ENCODE results near the gene MLF2.

The MLF2 gene

GRCh38 chr12:6777386-6777785 lies 24.4 kb upstream of the MLF2 start:
- no peak for DNase-seq

GRCh38 chr12:6775185-6776174 lies 22.5 kb upstream of the MLF2 start:
- no peak for DNase-seq

GRCh38 chr12:6774499-6775062 lies 21.6 kb upstream of the MLF2 start:
- peak; percentile 64 for DNase-seq

GRCh38 chr12:6773590-6774351 lies 20.8 kb upstream of the MLF2 start:
- DNase-seq, result no peak

- DNase-seq, result no peak
These were observed 20.0 kb upstream of the MLF2 start for GRCh38 chr12:6772726-6773589.

- DNase-seq, result no peak
These were observed 19.4 kb upstream of the MLF2 start, which contains the start of gene LAG3 for GRCh38 chr12:6772331-6772695. LAG3 (plus strand) TSS chr12:6772520; CDS start chr12:6772853, 333 bp downstream.

GRCh38 chr12:6771509-6772330 lies 18.8 kb upstream of the MLF2 start:
- DNase-seq, result no peak

- DNase-seq, result no peak
These were observed 18.2 kb upstream of the MLF2 start for GRCh38 chr12:6771091-6771495.

GRCh38 chr12:6770600-6770999 lies 17.7 kb upstream of the MLF2 start:
- no peak for DNase-seq

- DNase-seq, result no peak
These were observed 17.2 kb upstream of the MLF2 start for GRCh38 chr12:6770094-6770493.

GRCh38 chr12:6769666-6770065 lies 16.7 kb upstream of the MLF2 start:
- DNase-seq, result no peak

GRCh38 chr12:6768990-6769389 lies 16.0 kb upstream of the MLF2 start:
- no peak for DNase-seq

- no peak for DNase-seq
These were observed 15.5 kb upstream of the MLF2 start for GRCh38 chr12:6768437-6768914.

GRCh38 chr12:6767353-6768319 lies 14.7 kb upstream of the MLF2 start:
- no peak for DNase-seq

- peak; percentile 35 for DNase-seq
These were observed 13.9 kb upstream of the MLF2 start for GRCh38 chr12:6766651-6767349.

GRCh38 chr12:6765634-6766581 lies 13.0 kb upstream of the MLF2 start, which contains the start of gene PTMS:
PTMS (plus strand) TSS chr12:6766363; CDS start chr12:6766706, 343 bp downstream.
- DNase-seq, result no peak

GRCh38 chr12:6765048-6765633 lies 12.2 kb upstream of the MLF2 start:
- no peak for DNase-seq

Data from CD4-positive, alpha-beta T cell treated with Interleukin-4 for 4 hours (primary cell).